Activated CD8-positive, alpha-beta memory T cell treated with anti-CD3 and anti-CD28 coated beads, Interleukin-2, amount 50 U/mL, for 48 hours (primary cell): Measurements from ENCODE around the gene PDGFD.

Experiments used
- DNase-seq: peaks from one replicate; pipeline ENCODE4 v3.0.0-alpha.2; 2020

PDGFD gene

GRCh38 chr11:104142698-104143097 is 21.2 kb downstream of the PDGFD start:
- DNase-seq: no peak

- DNase-seq: no peak
Observed at GRCh38 chr11:104136861-104137260, 27.1 kb downstream of the PDGFD start.

- no peak for DNase-seq
Observed at GRCh38 chr11:104134745-104135144, 29.2 kb downstream of the PDGFD start.

- no peak for DNase-seq
Observed at GRCh38 chr11:104130161-104130560, 33.8 kb downstream of the PDGFD start.

- DNase-seq: no peak
Observed at GRCh38 chr11:104129145-104129544, 34.8 kb downstream of the PDGFD start.

- no peak for DNase-seq
Observed at GRCh38 chr11:104127828-104128227, 36.1 kb downstream of the PDGFD start.

GRCh38 chr11:104126464-104126863 is 37.5 kb downstream of the PDGFD start:
- DNase-seq: no peak

- DNase-seq: no peak
Observed at GRCh38 chr11:104124979-104125378, 39.0 kb downstream of the PDGFD start.

GRCh38 chr11:104122836-104123235 is 41.1 kb downstream of the PDGFD start:
- DNase-seq: no peak

GRCh38 chr11:104122011-104122635 is 41.8 kb downstream of the PDGFD start:
- no peak for DNase-seq

- DNase-seq: no peak
Observed at GRCh38 chr11:104120493-104121137, 43.3 kb downstream of the PDGFD start.

- no peak for DNase-seq
Observed at GRCh38 chr11:104118105-104118744, 45.7 kb downstream of the PDGFD start.

GRCh38 chr11:104113541-104113940 is 50.4 kb downstream of the PDGFD start:
- no peak for DNase-seq

GRCh38 chr11:104106136-104106754 is 57.7 kb downstream of the PDGFD start:
- no peak for DNase-seq

GRCh38 chr11:104105155-104105554 is 58.8 kb downstream of the PDGFD start:
- no peak for DNase-seq

GRCh38 chr11:104104664-104105063 is 59.3 kb downstream of the PDGFD start:
- no peak for DNase-seq

GRCh38 chr11:104104201-104104600 is 59.7 kb downstream of the PDGFD start:
- no peak for DNase-seq

- no peak for DNase-seq
Observed at GRCh38 chr11:104098555-104098954, 65.4 kb downstream of the PDGFD start.

- DNase-seq: no peak
Observed at GRCh38 chr11:104098132-104098531, 65.8 kb downstream of the PDGFD start.

- DNase-seq: no peak
Observed at GRCh38 chr11:104096900-104097299, 67.0 kb downstream of the PDGFD start.

- no peak for DNase-seq
Observed at GRCh38 chr11:104095791-104096190, 68.2 kb downstream of the PDGFD start.

GRCh38 chr11:104094576-104094975 is 69.4 kb downstream of the PDGFD start:
- DNase-seq: no peak

- DNase-seq: no peak
Observed at GRCh38 chr11:104093426-104094280, 70.3 kb downstream of the PDGFD start.
